ENCODE results near the gene NDUFB11.

Gene NDUFB11

GRCh38 chrX:47144626-47145394 is at the start of gene NDUFB11, which contains the start of gene RBM10:
TSS of gene NDUFB11 (minus strand) at chrX:47144702. CDS start at chrX:47144679, 23 bp downstream.
TSS of gene RBM10 (plus strand) at chrX:47145221. CDS start at chrX:47147482, 2,261 bp downstream.
- peak; percentile 95 for DNase-seq (ENCODE audit: low spot score)

- DNase-seq (ENCODE audit: low spot score), result peak; percentile 95
Observed at GRCh38 chrX:47193475-47194193, 49.1 kb upstream of the NDUFB11 start, which contains the start of gene UBA1. TSS of gene UBA1 (plus strand) at chrX:47193829. CDS start at chrX:47198803, 4,974 bp downstream.

GRCh38 chrX:47191806-47192401 is 47.4 kb upstream of the NDUFB11 start:
- DNase-seq (ENCODE audit: low spot score), result no peak

- no peak for DNase-seq (ENCODE audit: low spot score)
Observed at GRCh38 chrX:47191331-47191730, 46.8 kb upstream of the NDUFB11 start.

GRCh38 chrX:47190445-47191269 is 46.2 kb upstream of the NDUFB11 start:
- DNase-seq (ENCODE audit: low spot score), result peak; percentile 93

- no peak for DNase-seq (ENCODE audit: low spot score)
Observed at GRCh38 chrX:47189906-47190305, 45.4 kb upstream of the NDUFB11 start.

GRCh38 chrX:47187106-47187677 is 42.7 kb upstream of the NDUFB11 start:
- peak; percentile 29 for DNase-seq (ENCODE audit: low spot score)

GRCh38 chrX:47186096-47186740 is 41.7 kb upstream of the NDUFB11 start:
- no peak for DNase-seq (ENCODE audit: low spot score)

- DNase-seq (ENCODE audit: low spot score), result no peak
Observed at GRCh38 chrX:47185241-47185640, 40.7 kb upstream of the NDUFB11 start.

GRCh38 chrX:47184486-47184885 is 40.0 kb upstream of the NDUFB11 start:
- DNase-seq (ENCODE audit: low spot score), result no peak

- no peak for DNase-seq (ENCODE audit: low spot score)
Observed at GRCh38 chrX:47182106-47182700, 37.7 kb upstream of the NDUFB11 start.

GRCh38 chrX:47181301-47181700 is 36.8 kb upstream of the NDUFB11 start:
- DNase-seq (ENCODE audit: low spot score), result no peak

GRCh38 chrX:47180346-47180745 is 35.8 kb upstream of the NDUFB11 start:
- no peak for DNase-seq (ENCODE audit: low spot score)

GRCh38 chrX:47179928-47180255 is 35.4 kb upstream of the NDUFB11 start:
- DNase-seq (ENCODE audit: low spot score), result no peak

- peak; percentile 7 for DNase-seq (ENCODE audit: low spot score)
Observed at GRCh38 chrX:47179221-47179927, 34.9 kb upstream of the NDUFB11 start.

- DNase-seq (ENCODE audit: low spot score), result no peak
Observed at GRCh38 chrX:47178337-47178736, 33.8 kb upstream of the NDUFB11 start.

GRCh38 chrX:47177079-47177478 is 32.6 kb upstream of the NDUFB11 start:
- DNase-seq (ENCODE audit: low spot score), result no peak

GRCh38 chrX:47176101-47176740 is 31.7 kb upstream of the NDUFB11 start:
- no peak for DNase-seq (ENCODE audit: low spot score)

GRCh38 chrX:47175588-47175980 is 31.1 kb upstream of the NDUFB11 start:
- DNase-seq (ENCODE audit: low spot score), result no peak
